ENCODE results near the gene EFHB. TPM values are rescaled to one million over a fixed set of nuclear protein-coding genes. Genes with fewer than 3 reads are reported as not detected.

Gene EFHB
- total RNA-seq, 1 experiment from 2014 or later = 1.9 TPM

DNA sequence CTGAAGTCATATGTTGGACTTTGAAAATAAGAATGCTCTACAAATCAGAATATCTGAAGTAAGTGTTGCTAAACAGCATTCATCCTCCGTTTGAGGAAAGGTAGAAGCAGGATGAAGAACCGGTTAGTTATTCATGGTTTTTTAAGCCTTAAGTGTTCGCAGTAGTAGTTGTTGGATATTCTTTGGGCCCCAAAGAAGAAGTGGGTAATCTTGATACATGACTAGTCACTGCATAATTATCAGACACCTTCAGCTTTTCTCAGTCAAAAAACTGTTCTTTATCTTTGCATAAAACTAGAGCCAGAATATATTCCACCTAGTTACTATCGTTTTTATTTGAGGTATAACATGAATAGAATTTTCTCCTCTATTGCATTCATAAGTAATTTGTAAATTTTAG lies 26.7 kb upstream of the EFHB start:
- H3K23me2 ChIP-seq (ENCODE audit: insufficient read length, low read depth, low read length, poor library complexity, severe bottlenecking) = no peaks in the 10 kb centered on the region
- H3K9ac ChIP-seq (ENCODE audit: extremely low read depth, insufficient read length, low read length) = no peak overlapping the region
- Mint-ChIP-seq H3K27me3 (ENCODE audit: low read depth) (no peaks in the 10 kb centered on the region), H3K4me3 (no peak overlapping the region), H3K9me3 (no peaks in the 10 kb centered on the region), H3K36me3 (ENCODE audit: insufficient read depth in 1 of 3, low read depth in 3 of 3) (peaks cover 7 to 40% (median 35%) of the 10 kb centered on the region in 3 experiments; a peak in 5 of 7 replicates), H3K4me1 (no peaks in the 10 kb centered on the region; a peak in 1 of 4 replicates), H3K27ac (no peak overlapping the region)
- peaks cover 33% of the 10 kb centered on the region; the same call in 1 of the 2 replicates for H3K79me2 ChIP-seq (ENCODE audit: insufficient read depth, low read length)
- no peaks in the 10 kb centered on the region; the same call in 1 of the 2 replicates for H3K4me1 ChIP-seq (ENCODE audit: insufficient read depth, low read length)
- no CpG with 5 or more reads among the region's 4 CpGs for WGBS (ENCODE audit: extremely low coverage, insufficient read length, low lambda C conversion rate)
- H3T11ph ChIP-seq (ENCODE audit: low read length) = no peak overlapping the region
- H2BK120ac ChIP-seq (ENCODE audit: low read depth, low read length, poor library complexity, severe bottlenecking) = no peak overlapping the region
- no peak overlapping the region for H3K4ac ChIP-seq (ENCODE audit: low read depth, low read length)
- no peak for DNase-seq
- no peak overlapping the region for H2BK15ac ChIP-seq (ENCODE audit: low read depth, low read length)
- H3K9me3 ChIP-seq (ENCODE audit: control insufficient read depth, low read depth, low read length) = no peaks in the 10 kb centered on the region
- no peak overlapping the region for H3K18ac ChIP-seq (ENCODE audit: insufficient read length, low read depth, low read length)
- H2BK12ac ChIP-seq (ENCODE audit: insufficient read length, low read depth, low read length) = no peak overlapping the region
- no peaks in the 10 kb centered on the region for H4K20me1 ChIP-seq (ENCODE audit: control insufficient read depth, insufficient read depth, insufficient read length)
- H4K91ac ChIP-seq (ENCODE audit: insufficient read length, low read depth, low read length) = no peak overlapping the region
- peaks cover 15% of the 10 kb centered on the region for H3K79me1 ChIP-seq (ENCODE audit: insufficient read depth, low read depth, low read length, poor library complexity, severe bottlenecking)
- H3K27me3 ChIP-seq (ENCODE audit: insufficient read depth, low read length) = no peaks in the 10 kb centered on the region
- no peak overlapping the region for H3K56ac ChIP-seq (ENCODE audit: insufficient read length, low read depth, low read length)
- H2BK5ac ChIP-seq (ENCODE audit: insufficient read length, low read length) = no peak overlapping the region
- H3K4me2 ChIP-seq (ENCODE audit: insufficient read depth, insufficient read length, low read length) = no peak overlapping the region
- H3K14ac ChIP-seq (ENCODE audit: insufficient read depth, low read length) = no peak overlapping the region
- no peak overlapping the region for H2BK20ac ChIP-seq (ENCODE audit: low read depth, low read length, poor library complexity, severe bottlenecking)
- TF ChIP-seq, protein P1, sequence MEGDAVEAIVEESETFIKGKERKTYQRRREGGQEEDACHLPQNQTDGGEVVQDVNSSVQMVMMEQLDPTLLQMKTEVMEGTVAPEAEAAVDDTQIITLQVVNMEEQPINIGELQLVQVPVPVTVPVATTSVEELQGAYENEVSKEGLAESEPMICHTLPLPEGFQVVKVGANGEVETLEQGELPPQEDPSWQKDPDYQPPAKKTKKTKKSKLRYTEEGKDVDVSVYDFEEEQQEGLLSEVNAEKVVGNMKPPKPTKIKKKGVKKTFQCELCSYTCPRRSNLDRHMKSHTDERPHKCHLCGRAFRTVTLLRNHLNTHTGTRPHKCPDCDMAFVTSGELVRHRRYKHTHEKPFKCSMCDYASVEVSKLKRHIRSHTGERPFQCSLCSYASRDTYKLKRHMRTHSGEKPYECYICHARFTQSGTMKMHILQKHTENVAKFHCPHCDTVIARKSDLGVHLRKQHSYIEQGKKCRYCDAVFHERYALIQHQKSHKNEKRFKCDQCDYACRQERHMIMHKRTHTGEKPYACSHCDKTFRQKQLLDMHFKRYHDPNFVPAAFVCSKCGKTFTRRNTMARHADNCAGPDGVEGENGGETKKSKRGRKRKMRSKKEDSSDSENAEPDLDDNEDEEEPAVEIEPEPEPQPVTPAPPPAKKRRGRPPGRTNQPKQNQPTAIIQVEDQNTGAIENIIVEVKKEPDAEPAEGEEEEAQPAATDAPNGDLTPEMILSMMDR (conservative IDR thresholded peaks at IDR 0.05) = no peak
- H4K5ac ChIP-seq (ENCODE audit: insufficient read length, low read depth, low read length) = no peak overlapping the region
- no peak overlapping the region for H3K23ac ChIP-seq (ENCODE audit: insufficient read length, low read depth, low read length)
- H3K27ac ChIP-seq (ENCODE audit: insufficient read length, low read depth, low read length) = no peak overlapping the region
- no peak overlapping the region for H2AFZ ChIP-seq (ENCODE audit: low read length)
- H2AK5ac ChIP-seq (ENCODE audit: insufficient read length, low read length) = no peak overlapping the region
- H4K8ac ChIP-seq (replicated peaks; ENCODE audit: insufficient read length, low read depth, low read length) = no peak overlapping the region
